ENCODE results near the gene HSD3B1.

- TF ChIP-seq EP300 (IDR thresholded peaks at IDR 0.05) (no peak), CTCF (IDR thresholded peaks at IDR 0.05) (no peak), POLR2A (IDR thresholded peaks at IDR 0.05) (no peak)
Observed at GRCh38 chr1:119480175-119480574, 26.8 kb upstream of the HSD3B1 start.
